HCEC 1CT (cell line): ENCODE data around the gene POLD2.
A peak's percentile ranks its signal among the peaks of the same experiment; 100 is the strongest.
"Not testable (repeated sequence)": the region's sequence is repeated elsewhere in the genome, so short reads cannot be mapped to it uniquely, and the experiment has no call there.

Experiments used
- DNase-seq: peaks from one replicate; pipeline ENCODE4 v3.0.0-alpha.2; 2017

POLD2 gene

DNA sequence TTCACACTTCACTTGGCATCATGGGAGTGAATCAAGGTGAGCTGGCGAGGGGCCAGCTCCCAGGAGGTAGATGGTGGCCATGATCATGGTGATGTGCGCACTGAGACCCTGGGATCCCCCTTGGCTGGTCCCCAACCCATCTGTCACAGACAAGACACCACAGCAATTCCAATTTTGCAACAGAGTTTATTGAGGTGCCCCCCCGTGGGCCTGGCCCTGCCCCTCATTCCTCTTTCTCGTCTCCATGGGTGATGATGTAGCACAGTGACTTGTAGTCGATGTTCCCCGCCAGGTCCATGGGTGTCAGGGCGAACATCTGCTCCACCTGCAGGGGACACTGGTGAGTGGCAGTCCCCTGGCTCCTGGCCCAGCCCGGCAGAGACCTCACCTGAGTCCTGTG, 15.3 kb upstream of the POLD2 start:
- no peak for DNase-seq

DNA sequence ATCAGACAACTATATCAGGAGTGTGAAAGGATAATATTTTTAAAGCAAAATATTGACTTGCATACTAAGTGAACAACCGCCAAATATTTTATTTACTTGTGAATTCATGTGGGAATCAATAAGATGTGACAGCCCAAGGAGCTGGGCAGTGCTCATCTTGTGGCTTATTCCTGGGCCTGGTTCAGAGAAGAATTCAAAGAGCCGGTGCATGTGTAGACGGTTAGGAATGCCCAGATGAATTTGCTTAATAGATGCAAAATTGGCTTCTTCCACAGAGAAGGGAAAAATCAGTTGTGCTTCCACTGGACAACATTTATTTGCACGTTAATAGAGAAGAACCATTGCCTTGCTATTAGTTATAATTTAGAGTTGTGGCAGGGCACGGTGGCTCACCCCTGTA, 13.4 kb upstream of the POLD2 start:
- no peak for DNase-seq

DNA sequence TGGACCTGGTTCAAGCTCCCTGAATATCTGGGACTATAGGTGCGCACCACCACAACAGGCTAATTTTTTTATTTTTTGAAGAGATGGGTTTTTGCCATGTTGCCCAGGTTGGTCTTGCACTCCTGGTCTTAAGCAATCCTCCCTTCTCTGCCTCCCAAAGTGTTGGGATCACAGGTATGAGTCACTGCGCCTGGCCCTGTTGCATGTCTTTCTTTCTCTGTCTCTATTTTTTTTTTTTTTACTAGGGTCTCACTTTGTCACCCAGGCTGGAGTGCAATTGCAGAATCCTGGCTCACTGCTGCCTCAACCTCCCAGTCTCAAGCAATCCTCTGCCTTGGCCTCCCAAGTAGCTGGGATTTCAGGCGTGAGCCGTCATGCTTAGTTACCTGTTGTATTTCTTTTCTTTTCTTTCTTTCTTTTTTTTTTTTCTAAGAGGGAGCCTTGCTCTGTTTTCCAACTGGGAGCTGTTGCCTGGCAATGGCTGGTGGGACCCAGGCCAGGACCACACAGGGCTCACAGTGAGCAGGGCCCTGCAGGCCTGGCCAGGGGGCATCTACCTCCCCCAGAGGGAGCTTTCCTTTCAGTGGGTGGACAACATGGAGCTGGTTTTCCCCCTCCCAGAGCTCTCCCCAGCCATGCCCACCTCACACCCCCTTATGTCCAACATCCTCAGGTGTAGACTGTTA, 11.7 kb upstream of the POLD2 start:
- DNase-seq, result no peak

DNA sequence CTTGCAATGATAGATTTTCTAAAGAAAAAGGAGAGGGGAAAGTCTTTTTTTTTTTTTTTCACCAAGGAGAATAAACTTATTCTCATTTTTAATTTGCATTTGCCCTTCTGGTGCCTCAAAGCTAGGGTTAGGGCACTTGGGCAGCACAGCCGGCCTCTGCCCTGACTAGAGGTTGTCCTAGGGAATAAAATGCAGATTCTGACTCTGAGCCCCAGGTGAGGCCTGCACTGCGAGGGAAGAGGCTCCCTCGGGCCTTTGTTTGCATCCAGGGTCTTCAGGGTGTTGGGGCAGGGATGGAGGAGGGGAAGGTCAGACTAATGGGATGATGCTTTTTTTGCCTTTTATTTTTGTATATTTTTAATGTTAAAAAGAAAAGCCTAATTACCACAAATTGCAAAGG, 9.9 kb upstream of the POLD2 start:
- no peak for DNase-seq

DNA sequence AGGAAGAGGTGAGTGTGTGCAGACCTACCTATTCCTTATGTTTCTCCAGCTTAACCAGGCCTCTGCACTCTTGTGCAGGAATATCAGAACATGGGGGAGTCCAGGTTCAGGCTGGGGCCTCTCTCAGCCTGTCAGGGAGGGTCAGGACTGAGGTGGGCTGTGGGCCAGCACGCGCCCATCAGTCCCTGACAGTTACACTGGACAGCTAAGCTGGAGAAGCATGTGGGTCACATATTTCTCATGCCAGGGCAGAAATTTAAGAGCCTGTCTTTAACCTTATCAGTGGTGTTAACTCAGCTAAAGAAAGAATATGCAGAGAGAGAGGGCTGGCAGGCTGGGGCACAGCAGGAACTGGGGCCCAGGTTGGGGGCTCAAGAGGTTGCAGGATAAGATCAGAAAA, 8.7 kb upstream of the POLD2 start:
- no peak for DNase-seq

DNA sequence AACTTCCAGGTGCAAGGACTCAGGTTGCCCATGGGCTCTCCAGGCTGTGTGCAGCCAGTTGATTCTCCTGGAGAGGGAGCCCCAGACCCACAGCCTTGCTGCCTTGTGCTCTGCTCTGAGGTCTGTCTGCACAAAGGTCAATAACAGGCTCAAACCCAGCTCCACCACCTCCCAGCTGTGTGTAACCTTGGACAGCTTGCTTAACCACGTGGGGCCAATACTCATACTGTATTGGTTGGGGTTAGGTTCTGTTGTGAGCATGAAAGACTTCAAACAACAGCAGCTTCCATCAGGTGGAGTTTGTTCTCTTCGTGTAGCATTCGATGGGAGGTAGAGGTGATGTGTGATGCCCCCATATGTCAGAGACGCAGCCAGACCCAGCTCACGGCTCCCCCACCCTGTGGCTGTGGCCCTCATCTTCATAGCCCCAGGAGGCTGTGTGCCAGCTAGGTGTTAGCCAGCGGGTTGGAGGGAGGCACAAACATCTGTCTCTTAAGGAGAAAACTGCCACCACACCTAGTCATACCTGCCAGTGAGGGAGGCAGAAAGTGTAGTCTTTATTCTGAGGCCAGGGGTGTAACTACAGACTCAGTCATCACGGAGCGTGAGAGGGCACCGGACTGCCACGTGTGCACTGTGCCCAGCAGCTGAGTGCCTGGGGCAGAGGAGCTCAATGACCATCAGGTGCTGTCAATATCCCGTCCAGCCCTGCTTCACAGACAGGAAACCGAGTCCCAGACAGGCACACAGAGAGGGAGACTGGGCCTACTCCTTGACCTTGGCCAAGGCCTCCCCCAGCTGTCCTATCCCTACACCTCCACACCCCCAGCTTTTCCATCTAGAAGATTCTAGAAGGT, 8.1 kb upstream of the POLD2 start:
- DNase-seq, result peak; percentile 50

DNA sequence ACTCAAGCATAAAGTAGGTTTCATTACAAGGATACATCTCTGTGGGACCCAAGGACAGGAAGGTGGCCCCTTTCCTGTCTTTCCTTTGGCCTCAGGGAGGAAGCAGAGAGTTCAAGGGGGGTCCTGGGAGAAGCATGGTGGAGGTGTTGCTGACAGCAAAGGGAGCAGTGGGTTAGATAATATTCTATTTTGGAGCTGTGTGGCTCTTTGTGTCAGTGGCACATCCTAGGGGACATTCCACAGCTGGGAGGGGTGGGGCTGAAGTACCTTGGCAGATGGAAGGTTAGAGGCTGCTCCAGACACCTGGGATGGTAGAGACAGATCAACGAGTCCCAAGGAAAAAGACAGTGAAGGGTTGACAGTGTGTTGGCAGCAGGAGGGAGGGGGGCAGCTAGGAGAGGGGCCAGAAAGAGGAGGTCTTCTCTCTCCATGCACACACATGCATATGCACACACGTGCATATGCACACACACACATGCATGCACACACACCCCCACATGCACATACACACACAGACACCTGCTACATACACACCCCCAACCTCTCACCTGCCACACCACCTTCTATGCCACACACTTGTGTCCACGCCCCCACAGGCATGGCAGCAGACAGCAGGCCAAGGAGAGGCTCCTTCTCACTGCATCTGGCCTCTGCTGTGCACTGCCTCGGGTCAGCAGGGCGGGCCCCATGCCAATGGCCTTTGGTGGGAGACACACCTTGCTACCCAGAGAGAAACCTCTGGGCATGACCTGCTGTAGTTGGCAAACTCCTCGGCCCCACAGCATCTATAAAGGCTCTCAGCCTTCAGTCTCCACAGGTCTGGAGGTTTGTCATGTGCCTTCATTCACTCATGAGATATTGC, 5.6 kb upstream of the POLD2 start:
- DNase-seq, result no peak

DNA sequence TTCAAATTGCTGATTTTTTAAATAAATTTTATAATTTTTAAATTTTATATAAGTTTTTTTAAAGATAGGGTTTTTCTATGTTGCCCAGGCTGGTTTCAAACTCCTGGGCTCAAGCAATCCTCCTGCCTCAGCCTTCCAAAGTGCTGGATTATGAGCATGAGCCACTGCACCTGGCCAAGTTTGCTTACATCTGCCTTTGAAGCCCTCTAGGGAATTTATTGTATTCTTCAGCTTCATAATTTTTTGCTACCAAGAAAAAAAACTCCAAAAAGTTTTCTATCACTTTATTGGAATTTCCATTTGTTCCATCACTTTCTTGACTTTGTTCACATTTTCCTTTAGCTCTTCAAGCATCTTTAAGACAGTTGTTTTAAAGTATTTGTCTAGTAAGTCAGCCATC, 3.8 kb upstream of the POLD2 start:
- DNase-seq, result no peak

DNA sequence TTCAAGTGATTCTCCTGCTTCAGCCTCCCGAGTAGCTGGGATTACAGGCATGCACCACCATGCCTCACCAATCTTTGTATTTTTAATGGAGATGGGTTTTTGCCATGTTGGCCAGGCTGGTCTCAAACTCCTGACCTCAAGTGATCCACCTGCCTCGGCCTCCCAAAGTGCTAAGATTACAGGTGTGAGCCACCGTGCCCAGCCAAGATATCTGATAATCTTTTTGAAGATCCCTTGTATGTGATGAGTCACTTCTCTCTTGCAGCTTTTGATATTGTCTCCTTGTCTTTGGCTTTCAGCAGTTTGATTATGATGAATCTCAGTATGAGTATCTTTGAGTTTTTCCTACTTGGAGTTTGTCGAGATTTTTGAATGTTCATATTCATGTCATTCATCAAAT, 3.2 kb upstream of the POLD2 start:
- not testable (repeated sequence) for DNase-seq

DNA sequence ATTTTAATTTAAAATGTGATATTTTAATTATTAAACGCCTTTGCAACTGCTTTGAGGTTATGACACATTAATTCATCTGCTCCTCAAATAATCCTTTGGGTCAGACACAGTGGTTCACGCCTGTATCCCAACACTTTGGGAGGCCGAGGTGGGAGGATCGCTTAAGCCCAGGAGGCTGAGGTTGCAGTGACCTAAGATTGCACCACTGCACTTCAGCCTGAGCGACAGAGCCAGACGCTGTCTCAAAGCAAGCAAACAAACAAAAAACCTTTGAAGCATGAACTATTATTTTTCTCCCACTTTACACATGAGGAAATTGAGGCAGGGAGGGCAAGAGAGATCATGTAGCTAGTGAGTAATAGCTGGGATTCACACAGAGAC, 1.5 kb upstream of the POLD2 start:
- DNase-seq, result no peak

DNA sequence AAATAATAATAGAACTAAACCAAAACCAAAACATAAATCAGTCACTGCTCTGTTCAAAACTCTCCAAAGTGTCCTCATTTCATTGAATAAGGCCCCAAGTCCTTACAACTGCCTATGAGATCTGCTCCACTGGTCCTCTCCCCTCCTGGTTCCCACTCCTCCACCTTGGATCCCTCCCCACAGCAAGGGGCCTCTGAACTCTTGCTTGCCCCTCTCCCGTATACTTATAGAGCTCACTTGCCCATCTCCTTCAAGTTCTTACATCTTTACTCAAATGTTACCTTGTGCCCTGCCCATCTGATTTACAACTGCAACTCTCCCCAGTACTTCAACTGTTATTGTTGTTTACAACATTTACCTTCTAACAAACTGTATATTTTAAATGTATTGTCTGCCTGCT, 819 bp downstream of the POLD2 start:
- no peak for DNase-seq

DNA sequence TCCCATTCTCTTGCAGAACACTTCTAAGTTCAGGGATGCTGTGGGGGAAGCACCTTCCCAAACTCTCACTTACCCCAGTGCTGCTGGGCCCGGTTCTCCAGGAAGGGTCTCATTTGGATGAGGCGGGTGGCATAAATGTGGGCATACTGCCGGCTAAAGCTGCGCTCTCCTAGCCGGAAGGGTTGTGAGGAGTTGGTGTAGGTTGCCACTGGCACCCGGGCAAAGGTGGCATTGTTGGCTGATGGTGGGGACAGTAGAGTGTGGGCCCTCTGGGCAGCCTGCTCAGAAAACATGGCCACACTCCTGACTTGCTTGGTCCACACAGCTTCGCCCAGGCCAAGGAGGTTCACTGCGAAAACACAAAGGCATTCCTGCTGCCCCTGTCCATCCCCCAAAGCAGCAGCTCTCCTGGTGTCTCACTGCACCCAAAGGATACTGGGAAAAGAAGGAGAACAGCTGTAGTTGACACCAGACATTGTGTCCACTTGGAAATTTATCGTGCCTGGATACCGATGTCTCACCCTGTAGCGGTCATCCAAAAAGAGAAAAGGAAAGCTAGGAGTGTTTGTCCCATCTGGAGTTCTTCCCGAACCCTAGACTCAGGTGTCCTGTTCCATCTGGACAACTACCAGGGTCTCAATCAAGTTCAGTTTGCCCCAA, 1.5 kb downstream of the POLD2 start:
- no peak for DNase-seq

DNA sequence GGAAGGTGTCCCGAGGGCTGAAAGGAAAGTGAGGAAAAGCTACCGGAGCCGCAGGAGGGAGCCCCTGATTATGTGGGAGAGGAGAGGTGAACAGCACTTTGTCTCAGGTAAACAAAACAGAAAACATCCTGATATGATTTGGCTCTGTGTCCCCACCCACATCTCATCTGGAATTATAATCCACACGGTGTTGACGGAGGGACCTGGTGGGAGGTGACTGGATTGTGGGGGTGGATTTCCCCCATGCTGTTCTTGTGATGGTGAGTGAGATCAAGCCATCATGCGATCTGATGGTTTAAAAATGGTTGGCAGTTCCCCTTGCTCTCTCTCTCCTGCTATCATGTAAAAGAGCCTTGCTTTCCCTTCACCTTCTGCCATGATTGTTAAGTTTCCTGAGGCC, 3.0 kb downstream of the POLD2 start:
- DNase-seq, result no peak

DNA sequence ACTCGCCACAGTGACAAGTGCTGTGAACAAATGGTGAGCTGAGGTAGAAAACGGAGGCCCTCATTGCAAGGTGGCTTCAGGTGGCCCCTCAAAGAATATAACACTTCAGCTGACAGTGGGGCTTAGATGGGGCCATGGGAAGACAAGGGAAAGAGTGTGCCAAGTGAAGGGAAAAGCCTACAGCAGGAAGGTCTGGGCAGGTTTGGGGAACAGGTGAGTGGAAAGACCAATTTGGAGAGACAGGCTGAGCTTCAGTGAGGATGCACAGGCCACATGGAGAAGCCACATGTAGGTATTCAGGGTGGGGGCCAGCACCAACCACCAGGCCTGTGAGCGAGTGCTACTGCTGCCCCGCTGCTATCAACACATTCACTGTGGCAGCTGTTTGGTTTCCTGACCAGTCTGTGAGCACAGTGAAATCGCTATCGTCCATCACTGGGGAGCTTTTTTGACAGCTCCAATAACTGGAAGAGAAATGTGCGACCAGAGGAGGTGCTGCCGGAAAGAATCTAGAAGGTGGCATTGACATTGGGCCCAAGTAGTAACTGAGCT, 3.4 kb downstream of the POLD2 start:
- DNase-seq, result no peak

DNA sequence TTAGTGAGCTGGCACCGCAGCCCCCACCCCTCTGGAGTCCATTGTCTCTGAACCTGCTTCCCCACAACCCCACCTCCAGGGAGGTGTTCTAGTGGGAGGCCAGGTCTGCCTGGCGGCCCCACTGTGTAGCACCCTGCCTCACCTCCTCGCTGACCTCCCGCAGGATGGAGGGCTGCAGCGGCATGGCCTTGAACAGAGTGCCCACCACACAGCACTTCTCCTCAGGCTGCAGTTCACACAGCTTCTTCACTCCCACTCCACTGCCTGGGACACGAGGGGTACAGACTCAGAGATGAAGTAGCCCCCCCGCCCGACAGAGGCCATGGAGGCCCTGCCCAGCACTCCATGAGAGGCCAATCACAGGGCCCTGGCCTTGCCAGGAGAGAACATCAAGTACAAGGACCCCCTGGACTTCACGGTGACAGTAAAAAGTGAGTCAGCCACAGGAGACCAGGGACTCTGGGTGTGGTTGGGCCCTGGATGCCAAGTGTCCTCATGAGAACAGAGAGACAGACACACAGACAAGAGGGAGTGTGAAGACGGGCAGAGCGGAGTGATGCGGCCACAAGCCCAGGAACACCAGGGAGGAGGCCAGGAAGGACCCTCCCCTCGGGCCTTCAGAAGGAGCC, 5.4 kb downstream of the POLD2 start:
- no peak for DNase-seq

DNA sequence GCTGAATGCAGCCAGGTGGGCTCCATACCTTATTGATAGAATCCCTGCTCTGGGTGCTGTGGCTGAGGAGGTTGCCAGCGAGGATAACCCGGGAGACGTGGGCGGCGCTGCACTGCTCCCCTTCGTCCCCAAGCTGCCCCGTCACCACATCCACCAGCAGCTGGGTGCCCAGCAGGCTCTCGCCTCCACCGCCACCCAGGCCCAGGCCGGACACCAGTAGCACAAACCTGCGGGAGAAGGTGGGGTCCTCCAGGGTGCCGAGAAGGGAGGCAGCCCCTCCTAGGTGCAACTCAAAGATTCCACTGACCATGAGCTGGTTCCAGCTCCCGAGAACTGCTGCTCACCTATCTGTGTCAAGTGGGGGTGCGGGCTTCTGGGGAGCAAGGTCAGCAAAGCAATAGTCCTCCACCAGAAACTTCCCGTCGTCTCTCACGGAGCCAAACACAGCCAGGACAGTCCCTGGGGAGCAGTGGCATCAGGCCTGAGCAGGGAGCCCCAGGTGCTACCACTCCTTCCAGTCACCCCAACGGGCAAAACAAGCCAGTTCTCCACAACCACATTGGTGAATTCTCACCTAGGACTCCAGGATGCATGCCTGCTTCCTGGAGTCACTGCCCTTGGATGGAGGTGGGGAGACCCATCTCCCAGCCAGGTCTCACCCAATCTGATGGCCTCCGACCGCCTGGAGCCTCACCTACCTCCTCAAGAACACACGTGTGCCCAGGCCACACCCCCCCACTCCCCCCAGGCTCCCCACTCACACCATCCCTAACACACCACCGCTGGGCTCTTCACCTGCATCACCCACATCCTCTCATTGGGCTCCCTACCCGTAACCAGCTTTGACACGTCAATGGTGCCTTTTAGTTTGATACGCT, 6.3 kb downstream of the POLD2 start:
- no peak for DNase-seq

DNA sequence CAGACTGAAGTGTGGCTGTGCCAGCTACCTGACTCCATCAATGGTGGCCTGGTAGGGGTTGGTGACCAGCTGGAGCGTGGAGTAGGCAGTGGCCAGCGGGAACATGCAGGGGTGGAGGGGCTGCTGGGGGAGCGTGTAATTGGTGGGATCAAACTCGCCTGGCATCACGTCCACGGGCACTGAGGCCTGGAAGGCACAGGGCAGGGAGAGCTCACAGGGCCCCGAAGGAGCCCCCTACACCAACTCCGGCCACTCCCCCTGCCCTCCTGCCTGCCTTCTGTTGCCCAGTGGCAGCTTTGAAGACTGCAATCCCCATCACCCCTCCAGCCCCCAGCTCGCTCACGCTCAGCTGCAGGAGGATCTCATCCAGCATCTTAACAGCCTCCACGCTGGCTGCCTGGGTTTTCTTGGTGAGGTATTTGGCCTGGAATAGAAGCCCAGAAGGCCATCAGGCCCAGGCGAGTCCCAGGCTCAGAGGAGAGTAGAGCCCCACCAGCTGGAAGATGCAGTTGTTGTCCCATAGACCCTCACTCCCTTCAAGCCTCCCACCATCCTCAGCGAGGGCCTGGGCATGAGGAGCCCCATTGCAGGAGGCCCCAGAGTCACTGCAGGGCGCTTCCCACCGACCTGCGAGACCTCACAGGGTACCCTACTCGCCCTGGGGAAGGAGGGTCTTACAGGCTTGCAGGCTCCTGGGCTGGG, 7.1 kb downstream of the POLD2 start:
- no peak for DNase-seq

DNA sequence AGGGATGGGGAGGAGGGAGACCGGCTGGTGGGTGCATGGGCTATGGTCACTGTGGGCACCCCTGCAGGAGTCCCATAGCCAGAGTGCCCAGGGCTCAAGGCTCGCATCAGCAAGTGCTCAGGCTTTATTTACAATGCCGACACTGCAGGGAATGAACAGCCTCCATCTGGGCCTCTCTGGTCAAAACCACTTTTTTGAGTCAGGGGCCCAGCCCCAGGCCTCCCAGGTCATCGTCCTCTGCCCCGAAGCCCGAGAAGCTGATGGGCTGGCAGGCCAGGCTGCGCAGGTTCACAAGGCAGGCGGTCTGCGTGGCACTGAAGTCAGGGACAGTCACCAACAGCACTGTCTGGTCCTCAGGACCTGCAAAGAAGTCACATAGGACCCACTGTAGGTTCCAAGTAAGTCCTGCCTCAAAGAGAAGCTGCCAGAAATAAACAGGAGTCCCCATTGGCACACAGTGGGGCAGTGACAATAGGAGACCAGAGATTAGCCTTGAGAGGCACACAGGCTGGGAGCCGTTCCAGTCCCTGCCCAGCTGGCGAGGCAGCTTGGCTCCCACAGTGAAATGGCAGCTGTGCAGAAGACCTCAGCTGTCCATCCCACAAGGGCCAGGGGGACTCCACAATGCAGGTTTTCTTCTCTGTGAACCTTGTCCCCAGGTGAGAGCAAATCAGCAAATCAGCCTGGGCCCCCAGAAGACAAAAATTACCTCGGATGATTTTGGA, 8.6 kb downstream of the POLD2 start:
- DNase-seq, result no peak

DNA sequence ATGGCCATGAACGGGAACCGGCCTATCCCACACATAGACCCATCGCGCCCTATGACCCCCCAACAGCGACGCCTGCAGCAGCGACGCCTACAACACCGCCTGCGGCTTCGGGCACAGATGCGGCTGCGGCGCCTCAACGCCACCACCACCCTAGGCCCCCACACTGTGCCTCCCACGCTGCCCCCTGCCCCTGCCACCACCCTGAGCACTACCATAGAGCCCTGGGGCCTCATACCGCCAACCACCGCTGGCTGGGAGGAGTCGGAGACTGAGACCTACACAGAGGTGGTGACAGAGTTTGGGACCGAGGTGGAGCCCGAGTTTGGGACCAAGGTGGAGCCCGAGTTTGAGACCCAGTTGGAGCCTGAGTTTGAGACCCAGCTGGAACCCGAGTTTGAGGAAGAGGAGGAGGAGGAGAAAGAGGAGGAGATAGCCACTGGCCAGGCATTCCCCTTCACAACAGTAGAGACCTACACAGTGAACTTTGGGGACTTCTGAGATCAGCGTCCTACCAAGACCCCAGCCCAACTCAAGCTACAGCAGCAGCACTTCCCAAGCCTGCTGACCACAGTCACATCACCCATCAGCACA, 9.5 kb downstream of the POLD2 start:
- no peak for DNase-seq
